ENCODE data around the gene TMEM178A. TPM values are rescaled to one million over a fixed set of nuclear protein-coding genes. Genes with fewer than 3 reads are reported as not detected.

TMEM178A gene
- total RNA-seq, 1 donor from 2014 or later, result 3.0 TPM

Other genes starting within 250 kb of the TMEM178A start
- 32.3 TPM for gene MAP4K3, start 228.6 kb upstream of the TMEM178A start, total RNA-seq
- gene THUMPD2, start 113.3 kb downstream of the TMEM178A start, total RNA-seq, result 6.0 TPM

Measured in Right ventricle myocardium inferior (tissue), 1 donor.